Activated CD8-positive, alpha-beta memory T cell treated with anti-CD3 and anti-CD28 coated beads, Interleukin-2, amount 10 ng/mL, durations not matched to agents 7 days and 5 days (primary cell): ENCODE measurements around the gene TSFM. TPM values are rescaled to one million over a fixed set of nuclear protein-coding genes. Genes with fewer than 3 reads are reported as not detected.

ENCODE experiments used
- ATAC-seq: fragments of 150-1000 bp; cut with Tn5 transposase; one replicate; pipeline ENCODE4 v1.10.0; 2021; ENCODE audit warnings: moderate library complexity
- CTCF ChIA-PET: fragments of 350-600 bp; sonication (Branson Sonifier 250); formaldehyde crosslinking; loops from one replicate; lab custom pipeline; 2021; ENCODE audit warnings: antibody characterized with exemption; lab: Charles Lee
- DNase-seq: peaks from one replicate; pipeline ENCODE4 v3.0.0-alpha.2; 2020
- H3K27ac Mint-ChIP-seq: one replicate; pipeline ENCODE4 v1.8.0; 2021; ENCODE audit warnings: mild to moderate bottlenecking, mixed read lengths
- H3K27me3 Mint-ChIP-seq: one replicate; pipeline ENCODE4 v1.8.0; 2021; ENCODE audit warnings: mixed read lengths
- H3K36me3 Mint-ChIP-seq: one replicate; pipeline ENCODE4 v1.8.0; 2021; ENCODE audit warnings: mild to moderate bottlenecking, mixed read lengths
- H3K4me1 Mint-ChIP-seq: one replicate; pipeline ENCODE4 v1.8.0; 2021; ENCODE audit warnings: mixed read lengths
- H3K4me3 Mint-ChIP-seq: one replicate; pipeline ENCODE4 v1.8.0; 2021; ENCODE audit warnings: mild to moderate bottlenecking, moderate library complexity, mixed read lengths
- H3K9me3 Mint-ChIP-seq: one replicate; pipeline ENCODE4 v1.8.0; 2022; ENCODE audit warnings: low read depth, mixed read lengths
- total RNA-seq, 2 experiments: library from RNA; stranded (reverse); gene quantifications; one replicate each; pipeline ENCODE4 v1.2.3, GENCODE V29; 2021

Gene TSFM
- total RNA-seq, 2 experiments from 2014 or later: 32.2 to 45.8 TPM

DNA sequence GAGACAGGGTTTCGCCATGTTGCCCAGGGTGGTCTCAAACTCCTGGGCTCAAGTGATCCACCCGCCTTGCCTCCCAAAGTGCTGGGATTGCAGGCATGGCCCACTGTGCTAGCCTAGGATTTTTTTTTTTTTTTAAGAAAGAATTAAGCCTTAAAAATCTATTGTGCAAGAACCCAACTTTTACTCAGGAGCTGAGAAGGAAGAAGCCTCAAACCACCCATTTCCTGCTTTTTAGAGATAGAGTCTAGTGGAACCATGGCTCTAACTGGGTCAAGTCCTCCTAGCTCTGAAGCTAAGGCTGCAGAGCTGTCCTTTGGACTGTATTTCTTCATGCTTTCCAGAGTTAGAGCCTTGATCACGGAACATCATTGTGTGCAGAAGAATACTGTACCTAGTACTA, 1.3 kb upstream of the TSFM start:
- DNase-seq (no peak), ATAC-seq (no peak)
- CTCF ChIA-PET: interaction anchor here (0.8 to 3.3 kb wide), 8 partner anchors 9 to 346 kb away, joined by 3 to 20 read pairs (median 4); partner anchors contain the start of genes EEF1AKMT3 and METTL1
- Mint-ChIP-seq H3K27ac (peak overlapping the region; percentile 96), H3K9me3 (no peaks in the 10 kb centered on the region), H3K36me3 (peaks cover 9% of the 10 kb centered on the region), H3K4me3 (no peak overlapping the region), H3K27me3 (no peaks in the 10 kb centered on the region), H3K4me1 (peaks cover 35% of the 10 kb centered on the region)

DNA sequence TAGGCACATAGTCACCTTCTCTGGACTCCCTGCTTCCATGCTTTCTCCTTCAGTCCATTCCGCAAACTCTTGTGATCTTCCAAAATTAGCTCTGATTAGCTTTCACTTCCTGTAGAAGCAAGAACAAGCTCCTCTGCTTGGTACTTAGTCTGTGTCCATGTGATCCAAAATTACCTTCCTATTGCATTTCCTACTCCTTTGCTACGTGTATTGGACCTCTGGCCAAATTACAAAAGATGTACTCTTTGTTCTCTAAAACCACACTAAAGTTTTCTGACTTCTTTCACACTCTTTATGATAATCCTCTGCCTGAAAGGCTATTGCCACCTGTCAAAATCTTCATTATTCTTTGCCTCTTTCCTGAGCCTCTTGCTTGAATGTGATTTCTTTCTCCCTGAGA, 786 bp upstream of the TSFM start:
- no peaks in the 10 kb centered on the region for H3K9me3 Mint-ChIP-seq
- CTCF ChIA-PET: interaction anchor here (0.8 to 3.3 kb wide), 7 partner anchors 10 to 346 kb away, joined by 3 to 20 read pairs (median 4); partner anchors contain the start of genes EEF1AKMT3 and METTL1
- peaks cover 38% of the 10 kb centered on the region for H3K4me1 Mint-ChIP-seq
- H3K27me3 Mint-ChIP-seq: no peaks in the 10 kb centered on the region
- no peak for DNase-seq
- no peak for ATAC-seq
- peaks cover 13% of the 10 kb centered on the region for H3K36me3 Mint-ChIP-seq
- peak overlapping the region; percentile 96 for H3K27ac Mint-ChIP-seq
- peak overlapping the region; percentile 2 for H3K4me3 Mint-ChIP-seq

DNA sequence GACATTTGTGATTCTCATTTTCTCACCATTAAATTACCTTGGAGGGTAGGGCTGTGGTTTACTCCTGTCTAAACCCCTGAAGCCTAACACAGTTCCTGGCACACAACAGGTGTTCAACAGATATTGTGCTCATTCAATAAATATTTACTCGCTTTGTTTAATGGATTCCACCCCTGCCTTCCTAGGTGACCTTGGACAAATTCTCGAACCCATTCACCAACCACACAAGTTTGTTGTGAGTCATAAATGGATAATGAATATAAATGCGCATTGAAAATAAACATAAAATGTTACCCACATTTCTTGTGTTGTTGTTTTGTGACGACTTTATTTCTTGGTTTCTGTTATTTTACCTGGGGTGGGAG, 362 bp upstream of the TSFM start:
- H3K36me3 Mint-ChIP-seq: peaks cover 13% of the 10 kb centered on the region
- H3K4me1 Mint-ChIP-seq: peaks cover 38% of the 10 kb centered on the region
- CTCF ChIA-PET: interaction anchor here (0.6 to 3.2 kb wide), 16 partner anchors 10 to 1953 kb away, joined by 3 to 15 read pairs (median 5); partner anchors contain the start of genes DNAJC14, EEF1AKMT3 and METTL1
- peak overlapping the region; percentile 97 for H3K4me3 Mint-ChIP-seq
- H3K9me3 Mint-ChIP-seq: no peaks in the 10 kb centered on the region
- no peaks in the 10 kb centered on the region for H3K27me3 Mint-ChIP-seq
- DNase-seq: no peak
- ATAC-seq: no peak
- H3K27ac Mint-ChIP-seq: peak overlapping the region; percentile 96

DNA sequence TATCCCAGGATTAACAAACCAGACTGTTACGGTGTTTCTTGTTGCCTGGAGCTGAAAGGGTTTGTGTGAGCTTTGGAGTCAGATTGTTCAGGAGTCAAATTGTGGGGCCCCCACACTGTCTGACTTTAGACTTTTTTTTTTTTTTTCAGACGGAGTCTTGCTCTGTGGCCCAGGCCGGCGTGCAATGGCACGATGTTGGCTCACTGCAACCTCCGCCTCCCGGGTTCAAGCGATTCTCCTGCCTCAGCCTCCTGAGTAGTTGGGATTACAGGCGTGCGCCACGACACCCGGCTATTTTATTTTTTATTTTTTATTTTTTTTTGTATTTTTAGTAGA, 847 bp downstream of the TSFM start:
- Mint-ChIP-seq H3K9me3 (no peaks in the 10 kb centered on the region), H3K4me1 (peaks cover 38% of the 10 kb centered on the region), H3K36me3 (peaks cover 13% of the 10 kb centered on the region), H3K27ac (peak overlapping the region; percentile 96), H3K4me3 (peak overlapping the region; percentile 97), H3K27me3 (no peaks in the 10 kb centered on the region)
- DNase-seq (no peak), ATAC-seq (no peak)
- CTCF ChIA-PET: interaction anchor here (0.7 to 1.9 kb wide), 23 partner anchors 9 to 199 kb away, joined by 3 to 15 read pairs (median 4); partner anchors contain the start of genes AVIL, CDK4, CTDSP2 and EEF1AKMT3

DNA sequence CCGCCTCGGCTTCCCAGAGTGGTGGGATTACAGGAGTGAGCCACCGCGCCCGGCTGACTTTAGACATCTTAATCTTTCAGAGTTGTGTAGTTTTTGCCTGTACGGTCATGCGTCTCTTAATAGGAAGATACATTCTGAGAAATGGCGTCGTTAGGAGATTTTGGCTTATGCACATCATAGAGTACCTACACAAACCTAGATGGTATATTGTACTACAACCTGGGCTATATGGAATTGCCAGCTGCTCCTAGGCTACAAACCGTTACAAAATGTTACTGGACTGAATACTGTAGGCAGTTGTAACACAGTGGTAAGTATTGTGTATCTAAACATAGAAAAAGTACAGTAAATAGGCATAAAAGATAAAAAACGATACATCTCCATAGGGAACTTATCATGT, 1.3 kb downstream of the TSFM start:
- H3K9me3 Mint-ChIP-seq: no peaks in the 10 kb centered on the region
- peak overlapping the region; percentile 64 for H3K4me3 Mint-ChIP-seq
- no peak for ATAC-seq
- peaks cover 15% of the 10 kb centered on the region for H3K36me3 Mint-ChIP-seq
- DNase-seq: no peak
- H3K4me1 Mint-ChIP-seq: peaks cover 38% of the 10 kb centered on the region
- H3K27me3 Mint-ChIP-seq: no peaks in the 10 kb centered on the region
- H3K27ac Mint-ChIP-seq: peak overlapping the region; percentile 40
- CTCF ChIA-PET: interaction anchor here (1.0 to 1.9 kb wide), 12 partner anchors 10 to 64 kb away, joined by 4 to 9 read pairs (median 5); partner anchors contain the start of genes AVIL, EEF1AKMT3 and METTL1

DNA sequence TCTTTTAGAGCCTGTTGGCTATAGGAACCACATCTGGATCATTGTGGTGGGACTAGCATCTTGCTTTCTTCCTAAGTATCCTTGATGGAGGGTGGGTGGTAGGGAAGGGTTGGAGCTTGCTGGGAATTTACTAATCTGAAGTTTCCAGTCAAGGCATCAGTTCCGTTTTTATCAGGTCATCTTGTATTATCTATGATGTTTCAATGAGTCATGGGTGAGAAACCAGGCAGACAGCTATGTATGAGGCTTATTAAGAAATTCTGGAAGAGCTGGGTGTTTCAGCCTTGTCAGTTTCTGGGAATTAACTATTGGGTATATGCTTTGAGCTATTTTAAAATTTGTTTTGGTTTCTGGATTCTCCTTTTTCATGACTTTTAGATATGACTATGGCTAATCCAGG, 11.3 kb downstream of the TSFM start:
- no peaks in the 10 kb centered on the region for H3K9me3 Mint-ChIP-seq
- no peak overlapping the region for H3K4me3 Mint-ChIP-seq
- H3K27me3 Mint-ChIP-seq: no peaks in the 10 kb centered on the region
- ATAC-seq: no peak
- H3K4me1 Mint-ChIP-seq: peaks cover 2% of the 10 kb centered on the region
- CTCF ChIA-PET: interaction anchor here (1.1 to 2.3 kb wide), 5 partner anchors 9 to 112 kb away, joined by 3 to 10 read pairs (median 5); no protein-coding TSS in a partner anchor
- no peak for DNase-seq
- H3K27ac Mint-ChIP-seq: no peak overlapping the region
- H3K36me3 Mint-ChIP-seq: peaks cover 28% of the 10 kb centered on the region

DNA sequence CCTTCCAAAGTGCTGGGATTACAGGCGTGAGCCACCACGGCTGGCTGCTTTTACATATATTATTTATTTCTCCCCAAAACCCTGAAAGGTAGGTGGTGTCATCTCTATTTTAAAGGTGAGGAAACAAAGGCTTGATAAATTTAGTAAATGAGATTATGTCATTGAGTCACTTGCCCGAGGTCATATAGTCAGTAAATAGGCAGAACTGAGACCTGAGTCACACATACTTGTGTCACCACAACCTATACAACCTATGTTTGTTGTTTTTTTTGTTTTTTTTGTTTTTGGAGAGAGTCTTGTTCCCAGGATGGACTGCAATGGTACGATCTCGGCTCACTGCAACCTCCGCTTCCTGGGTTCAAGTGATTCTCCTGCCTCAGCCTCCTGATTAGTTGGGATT, 12.8 kb downstream of the TSFM start:
- DNase-seq: no peak
- Mint-ChIP-seq H3K9me3 (no peaks in the 10 kb centered on the region), H3K27me3 (no peaks in the 10 kb centered on the region), H3K4me3 (no peak overlapping the region), H3K4me1 (peaks cover 2% of the 10 kb centered on the region), H3K36me3 (peaks cover 28% of the 10 kb centered on the region), H3K27ac (no peak overlapping the region)
- CTCF ChIA-PET: no interaction called here
- ATAC-seq: no peak

DNA sequence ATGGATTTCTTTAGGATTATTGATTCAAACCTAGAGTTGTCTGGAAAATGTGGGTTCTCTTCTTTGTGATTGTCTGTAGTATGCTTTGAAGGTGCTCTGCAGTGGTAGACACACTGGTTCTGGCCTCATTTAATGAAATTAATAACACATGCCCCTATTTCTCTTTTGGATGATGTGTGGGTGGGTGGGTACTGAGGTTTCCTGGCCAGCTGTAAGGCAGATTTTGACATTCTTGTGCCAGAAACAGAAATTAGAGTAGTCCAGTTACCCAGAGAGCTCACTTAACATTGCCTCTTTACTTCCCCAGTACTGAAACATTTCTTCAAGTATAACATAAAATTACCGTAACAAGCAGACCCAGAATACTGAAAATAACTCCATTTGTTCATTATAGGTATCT, 14.4 kb downstream of the TSFM start:
- Mint-ChIP-seq H3K27me3 (no peaks in the 10 kb centered on the region), H3K27ac (no peak overlapping the region), H3K36me3 (peaks cover 25% of the 10 kb centered on the region), H3K9me3 (no peaks in the 10 kb centered on the region), H3K4me3 (no peak overlapping the region), H3K4me1 (no peaks in the 10 kb centered on the region)
- ATAC-seq: no peak
- DNase-seq: no peak
- CTCF ChIA-PET: interaction anchor here (1.0 to 1.4 kb wide), 2 partner anchors 16 to 35 kb away, joined by 3 read pairs; no protein-coding TSS in a partner anchor

DNA sequence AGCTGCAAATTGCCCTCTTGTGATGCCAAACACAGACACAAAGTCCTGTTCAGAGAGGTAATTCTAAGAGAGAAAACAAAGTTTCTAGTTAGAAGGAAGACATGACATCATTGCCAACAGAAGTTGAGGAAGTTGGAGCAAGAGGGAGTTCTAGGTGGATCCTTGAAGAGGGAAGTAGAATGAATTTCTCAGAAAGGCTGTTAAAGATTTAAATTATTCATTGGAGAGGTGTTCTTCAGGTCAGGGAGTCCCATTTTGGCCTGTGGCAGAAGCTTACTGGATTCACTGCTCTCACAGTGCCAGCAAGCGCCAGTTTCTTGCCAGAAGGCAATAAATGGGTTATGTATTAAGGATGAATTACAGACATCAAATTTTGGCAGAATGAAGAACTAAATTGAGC, 15.3 kb downstream of the TSFM start:
- ATAC-seq (no peak), DNase-seq (no peak)
- Mint-ChIP-seq H3K4me1 (no peaks in the 10 kb centered on the region), H3K36me3 (peaks cover 25% of the 10 kb centered on the region), H3K27ac (no peak overlapping the region), H3K4me3 (no peak overlapping the region), H3K27me3 (no peaks in the 10 kb centered on the region), H3K9me3 (no peaks in the 10 kb centered on the region)
- CTCF ChIA-PET: interaction anchor here (1.0 to 1.4 kb wide), 4 partner anchors 15 to 107 kb away, joined by 3 to 5 read pairs (median 4); partner anchors contain the start of gene TSFM

DNA sequence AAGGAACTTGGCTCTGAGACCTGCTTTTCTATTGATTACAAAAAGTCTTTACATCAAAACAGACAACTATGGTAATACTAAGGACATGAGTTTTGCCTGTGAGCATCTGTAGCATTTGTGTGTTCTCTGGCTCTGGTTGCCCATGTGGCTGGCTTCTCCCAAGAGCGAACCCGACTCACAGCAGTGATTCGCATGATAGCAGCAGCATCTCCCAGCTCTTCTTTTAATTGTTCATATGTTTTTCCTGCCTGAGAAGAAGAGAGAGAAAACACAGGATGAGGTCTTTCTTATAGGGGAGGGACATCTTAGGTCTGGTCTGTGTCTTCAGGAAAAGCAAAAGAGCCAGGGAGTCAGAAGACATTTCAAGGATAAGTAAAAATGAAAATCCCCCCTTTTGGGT, 18.4 kb downstream of the TSFM start:
- no peak for ATAC-seq

DNA sequence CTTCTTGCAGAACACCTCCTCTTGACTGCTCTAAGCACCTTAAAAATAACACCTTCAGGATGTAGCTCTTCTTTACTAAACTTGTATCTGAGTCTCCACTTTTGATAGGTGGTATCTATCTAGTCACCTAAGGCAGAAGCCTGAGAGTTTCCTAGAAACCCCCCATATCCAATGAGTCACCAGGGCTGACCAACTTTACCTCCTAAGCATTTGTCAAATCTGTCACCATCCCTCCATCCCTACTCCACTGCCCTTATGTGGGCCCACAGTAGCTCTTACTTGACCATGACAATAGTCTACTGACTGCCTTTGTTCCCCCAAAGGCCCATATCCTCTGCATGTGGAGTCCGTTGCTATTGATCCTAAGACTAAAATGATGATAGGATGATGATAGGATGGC, 20.0 kb downstream of the TSFM start:
- Mint-ChIP-seq H3K4me3 (no peak overlapping the region), H3K36me3 (peaks cover 4% of the 10 kb centered on the region), H3K4me1 (no peaks in the 10 kb centered on the region), H3K9me3 (no peaks in the 10 kb centered on the region), H3K27me3 (no peaks in the 10 kb centered on the region), H3K27ac (no peak overlapping the region)
- CTCF ChIA-PET: interaction anchor here (0.7 to 3.3 kb wide), 21 partner anchors 9 to 139 kb away, joined by 3 to 42 read pairs (median 6); partner anchors contain the start of genes ATP23, AVIL and TSFM
- ATAC-seq (no peak), DNase-seq (no peak)

More for the DNA sequence above, 18.4 kb downstream of the TSFM start:
- Mint-ChIP-seq H3K36me3 (peaks cover 13% of the 10 kb centered on the region), H3K9me3 (no peaks in the 10 kb centered on the region), H3K4me1 (no peaks in the 10 kb centered on the region), H3K27me3 (no peaks in the 10 kb centered on the region), H3K27ac (no peak overlapping the region), H3K4me3 (no peak overlapping the region)
- DNase-seq: no peak
- CTCF ChIA-PET: interaction anchor here (0.6 to 3.3 kb wide), 3 partner anchors 20 to 132 kb away, joined by 3 to 42 read pairs (median 4); no protein-coding TSS in a partner anchor

DNA sequence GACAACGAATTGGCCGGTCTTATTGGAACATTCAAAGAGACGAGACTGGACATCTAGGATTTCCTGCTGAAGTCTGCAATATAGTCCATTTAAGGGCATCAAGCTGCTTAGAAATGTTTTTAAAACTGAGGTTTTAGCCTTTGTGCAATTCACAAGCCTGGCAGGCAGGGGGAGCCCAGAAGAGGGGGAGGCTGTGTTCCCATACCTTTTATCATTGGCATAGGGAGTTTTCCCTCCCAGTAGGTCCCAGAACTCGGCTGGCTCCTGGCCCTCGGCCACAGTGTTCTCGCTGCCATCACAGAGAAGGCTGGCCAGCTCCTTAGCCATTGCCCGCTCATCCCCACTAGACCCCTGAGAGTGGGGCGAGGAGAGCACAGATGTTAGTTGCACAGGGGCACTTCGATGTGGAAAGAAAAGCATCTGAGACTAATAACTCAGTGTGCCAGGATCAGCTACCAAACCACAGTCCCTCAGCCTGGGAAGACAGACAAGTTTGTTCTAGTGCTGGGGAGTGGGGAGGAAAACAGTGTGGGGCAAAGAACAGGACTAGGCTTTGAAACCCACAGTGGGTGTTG, 20.8 kb downstream of the TSFM start:
- ATAC-seq (no peak), DNase-seq (peak; percentile 49)
- Mint-ChIP-seq H3K9me3 (no peaks in the 10 kb centered on the region), H3K27me3 (no peaks in the 10 kb centered on the region), H3K27ac (no peak overlapping the region), H3K36me3 (peaks cover 4% of the 10 kb centered on the region), H3K4me1 (no peaks in the 10 kb centered on the region), H3K4me3 (no peak overlapping the region)
- CTCF ChIA-PET: interaction anchor here (0.7 to 3.3 kb wide), 20 partner anchors 9 to 116 kb away, joined by 3 to 42 read pairs (median 6); partner anchors contain the start of genes AVIL and TSFM

DNA sequence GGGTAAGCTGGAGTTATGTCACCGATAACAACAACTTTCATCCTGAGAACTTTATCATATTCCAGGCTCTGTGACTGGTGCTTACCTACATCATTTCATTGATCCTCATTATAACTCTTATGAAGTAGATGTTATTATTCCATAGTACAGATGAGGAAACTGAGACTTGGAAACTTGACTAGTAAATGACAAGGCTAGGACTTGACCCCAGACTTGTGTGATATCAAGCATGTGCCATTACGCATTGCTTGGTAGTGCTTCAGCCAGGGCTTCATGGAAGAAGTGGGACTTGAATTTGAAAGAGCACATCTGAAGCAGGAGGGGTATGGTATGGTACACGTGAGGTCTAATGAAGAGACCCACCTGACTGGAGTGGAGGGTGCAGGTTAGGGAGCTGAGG, 24.1 kb downstream of the TSFM start:
- Mint-ChIP-seq H3K4me1 (no peaks in the 10 kb centered on the region), H3K27me3 (no peaks in the 10 kb centered on the region), H3K4me3 (no peak overlapping the region), H3K36me3 (peaks cover 2% of the 10 kb centered on the region), H3K27ac (no peak overlapping the region), H3K9me3 (no peaks in the 10 kb centered on the region)
- DNase-seq (no peak), ATAC-seq (no peak)
- CTCF ChIA-PET: interaction anchor here (0.8 to 1.6 kb wide), 2 partner anchors 24 to 97 kb away, joined by 3 to 4 read pairs; partner anchors contain the start of gene TSFM
